Right lobe of liver (tissue), 6 donors: ENCODE measurements around the gene SPTB. TPM values are rescaled to one million over a fixed set of nuclear protein-coding genes. Genes with fewer than 3 reads are reported as not detected.

ENCODE experiments used
- ATAC-seq, 4 donors: fragments of 200-7000 bp; cut with Tn5 transposase; one replicate each; pipeline ENCODE4 v1.9.1; 2020; ENCODE audit warnings: mild to moderate bottlenecking in 4 of 4, moderate library complexity in 4 of 4
- DNase-seq, 3 donors: peaks; one replicate each; pipeline ENCODE4 v3.0.0-alpha.2; 2020
- H3K27ac ChIP-seq, 3 donors: fragments of 200-600 bp; one replicate each; pipeline ENCODE4 v1.8.0; 2022
- H3K27me3 ChIP-seq, 2 donors: fragments of 200-600 bp; one replicate each; pipeline ENCODE4 v1.8.0; 2022
- H3K36me3 ChIP-seq, 4 donors: fragments of 200-600 bp; sonication (generic) in 1 of 4; one replicate each; pipeline versions ENCODE4 v1.5.1 to v1.8.0; 2017 to 2022; ENCODE audit warnings: control low read depth in 1 of 4
- H3K4me1 ChIP-seq, 4 donors: fragments of 200-600 bp; sonication (generic) in 1 of 4; one replicate each; pipeline versions ENCODE4 v1.5.1 to v1.8.0; 2017 to 2022; ENCODE audit warnings: control low read depth in 1 of 4
- H3K4me3 ChIP-seq, 3 donors: fragments of 200-600 bp; one replicate each; pipeline ENCODE4 v1.8.0; 2022
- H3K9me3 ChIP-seq, 4 donors: fragments of 200-600 bp; sonication (generic) in 1 of 4; one replicate each; pipeline versions ENCODE4 v1.5.1 to v1.8.0; 2017 to 2022; ENCODE audit warnings: control low read depth in 1 of 4
- CTCF ChIP-seq, 4 donors: fragments of 200-600 bp in 3 of 4; fragments of 450-650 bp in 1 of 4; IDR thresholded peaks; one replicate each; pipeline versions ENCODE4 v1.5.1 to v1.8.0; 2016 to 2022; ENCODE audit warnings: antibody characterized with exemption in 4 of 4, mild to moderate bottlenecking in 2 of 4
- POLR2A ChIP-seq: fragments of 450-650 bp; IDR thresholded peaks from one replicate; pipeline ENCODE4 v1.6.1; 2017; ENCODE audit warnings: antibody characterized with exemption, mild to moderate bottlenecking
- WGBS: methylation state at CpG from one replicate; pipeline ENCODE4 v1.1.6; 2018; ENCODE audit warnings: low coverage, low lambda C conversion rate; ENCODE audit not compliant: insufficient coverage; ENCODE audit errors: missing lambda C conversion rate; 5-methylcytosine and 5-hydroxymethylcytosine counted together
- intact Hi-C, 2 donors: fragments of 100-400 bp; cut with DNase I; formaldehyde crosslinking; loops; one replicate each; pipeline versions ENCODE4 v1.11.2 to v1.14.1; 2022
- total RNA-seq, 6 experiments: library from RNA; depleted of rRNA in 2 of 6; stranded (reverse); fragments of >200 nt in 2 of 6; fragmentation: NEBNext Ultra II Directional in 3 of 6; extraction: Animal tissue kit (Norgen Biotek cat#: 25700) in 3 of 6; gene quantifications; one replicate each; pipeline versions ENCODE4 v1.1.0 to v1.2.4, GENCODE V29; 2016 to 2023
- donor health status: DM: no; HTN: yes; CAD: no.
- donor health status: DM: no; HTN: no; CAD: no.
- donor health status: DM: no; HTN: no; CAD: no.
- donor health status: DM: no; HTN: yes; CAD: no.
- donor health status: DM: no; HTN: yes; CAD: no.

SPTB gene
- total RNA-seq, 6 experiments from 2014 or later: 0.12 to 2.4 (median 0.72) TPM

GRCh38 chr14:64720131-64720576, 159.6 kb downstream of the SPTB start:
- 14% methylated on average over 6 of the region's 7 CpGs for WGBS
- peaks cover 0 to 56% (median 24%) of the 10 kb centered on the region in 4 donors for H3K4me1 ChIP-seq
- no peaks in the 10 kb centered on the region for H3K36me3 ChIP-seq
- H3K27me3 ChIP-seq: no peaks in the 10 kb centered on the region
- peak in 2 of 3 donors; percentile 66 to 76 for DNase-seq
- ATAC-seq: peak; percentile 63 to 80 (median 76)
- H3K4me3 ChIP-seq: no peak overlapping the region
- H3K27ac ChIP-seq: peak overlapping the region; percentile 47 to 84 (median 63)
- TF ChIP-seq POLR2A: no peak
- TF ChIP-seq CTCF (IDR thresholded peaks at IDR 0.05): no peak
- no peaks in the 10 kb centered on the region for H3K9me3 ChIP-seq
- intact Hi-C loops: no loop called here

- DNase-seq: no peak
- TF ChIP-seq POLR2A (no peak), CTCF (IDR thresholded peaks at IDR 0.05) (no peak)
- no peak for ATAC-seq
- no peaks in the 10 kb centered on the region for H3K36me3 ChIP-seq
- peak overlapping the region; percentile 47 to 84 (median 63) for H3K27ac ChIP-seq
- H3K4me3 ChIP-seq: no peak overlapping the region
- H3K9me3 ChIP-seq: no peaks in the 10 kb centered on the region
- peaks cover 0 to 52% (median 24%) of the 10 kb centered on the region in 4 donors for H3K4me1 ChIP-seq
- intact Hi-C loops: no loop called here
- WGBS: 67% methylated on average over 7 of the region's 7 CpGs
- no peaks in the 10 kb centered on the region for H3K27me3 ChIP-seq
These were observed 160.1 kb downstream of the SPTB start for GRCh38 chr14:64719601-64720000.

GRCh38 chr14:64718762-64719161, 160.9 kb downstream of the SPTB start:
- Histone ChIP-seq H3K4me3 (no peak overlapping the region), H3K9me3 (no peaks in the 10 kb centered on the region), H3K36me3 (no peaks in the 10 kb centered on the region), H3K27me3 (no peaks in the 10 kb centered on the region), H3K4me1 (peaks cover 0 to 48% (median 21%) of the 10 kb centered on the region in 4 donors), H3K27ac (no peak overlapping the region)
- 63% methylated on average over 2 of the region's 7 CpGs for WGBS
- TF ChIP-seq POLR2A (no peak), CTCF (IDR thresholded peaks at IDR 0.05) (no peak)
- no peak for ATAC-seq
- no peak for DNase-seq
- intact Hi-C loops: no loop called here

- peak in 1 of 3 donors; percentile 73 for DNase-seq
- TF ChIP-seq CTCF (IDR thresholded peaks at IDR 0.05) (no peak), POLR2A (no peak)
- Histone ChIP-seq H3K9me3 (no peaks in the 10 kb centered on the region), H3K27ac (no peak overlapping the region), H3K27me3 (no peaks in the 10 kb centered on the region), H3K36me3 (no peaks in the 10 kb centered on the region), H3K4me1 (peaks cover 0 to 47% (median 20%) of the 10 kb centered on the region in 4 donors), H3K4me3 (no peak overlapping the region)
- intact Hi-C loops: no loop called here
- WGBS: 12% methylated on average over 5 of the region's 6 CpGs
- ATAC-seq: peak in 3 of 4 donors; percentile 5 to 30 (median 29)
These were observed 161.8 kb downstream of the SPTB start for GRCh38 chr14:64717870-64718269.
